HepG2 (cell line): ENCODE results near the gene S1PR2.

Experiments
- CBX5 ChIP-seq: sonication (generic); formaldehyde crosslinking; IDR thresholded peaks from 2 replicates; pipeline ENCODE4 v1.4.0; 2020; ENCODE audit warnings: missing genetic modification reagents, borderline replicate concordance
- CTCF ChIP-seq: sonication (generic); formaldehyde crosslinking; IDR thresholded peaks from 2 replicates; pipeline ENCODE4 v1.5.0; 2020; ENCODE audit warnings: mild to moderate bottlenecking, missing genetic modification reagents, moderate library complexity
- DNMT1 ChIP-seq: sonication (generic); formaldehyde crosslinking; IDR thresholded peaks from 2 replicates; pipeline ENCODE4 v1.5.1; 2020; ENCODE audit warnings: mild to moderate bottlenecking, missing genetic modification reagents
- GFI1 ChIP-seq: sonication (generic); formaldehyde crosslinking; IDR thresholded peaks from 2 replicates; pipeline ENCODE4 v1.5.0; 2020; ENCODE audit warnings: missing genetic modification reagents, mild to moderate bottlenecking, borderline replicate concordance
- GPN1 ChIP-seq: sonication (generic); formaldehyde crosslinking; IDR thresholded peaks from 2 replicates; pipeline ENCODE4 v1.5.1; 2020; ENCODE audit warnings: missing genetic modification reagents, borderline replicate concordance
- MAFF ChIP-seq: IDR thresholded peaks from 2 replicates; pipeline ENCODE4 v1.6.1; 2011; ENCODE audit warnings: low read depth, low read length, improper control_type of control experiment
- MAFK ChIP-seq, 2 experiments: IDR thresholded peaks in 1 of 2; conservative IDR thresholded peaks in 1 of 2; 2 replicates each; pipeline ENCODE4 v1.6.1; 2011; ENCODE audit warnings: improper control_type of control experiment in 2 of 2, low read length in 2 of 2
- NFIC ChIP-seq: IDR thresholded peaks from 2 replicates; pipeline ENCODE4 v1.6.1; 2012; ENCODE audit warnings: mild to moderate bottlenecking, low read length, inconsistent platforms
- TGIF2 ChIP-seq: IDR thresholded peaks from 2 replicates; pipeline ENCODE4 v1.6.1; 2016; ENCODE audit warnings: control low read depth, missing compliant biosample characterization
- TP53 ChIP-seq: sonication (generic); formaldehyde crosslinking; conservative IDR thresholded peaks from 2 replicates; pipeline ENCODE4 v1.4.0; 2020; ENCODE audit warnings: missing genetic modification reagents
- ZBTB34 ChIP-seq: sonication (generic); formaldehyde crosslinking; IDR thresholded peaks from 2 replicates; pipeline ENCODE4 v1.8.0; 2022; ENCODE audit warnings: mild to moderate bottlenecking, missing genetic modification reagents
- ZNF318 ChIP-seq: sonication (generic); formaldehyde crosslinking; IDR thresholded peaks from 2 replicates; pipeline ENCODE4 v1.4.0; 2020; ENCODE audit warnings: mild to moderate bottlenecking, missing genetic modification reagents
- ZNF460 ChIP-seq: sonication (generic); formaldehyde crosslinking; IDR thresholded peaks from 2 replicates; pipeline ENCODE4 v1.5.1; 2020; ENCODE audit warnings: missing genetic modification reagents, mild to moderate bottlenecking, borderline replicate concordance
- ZNF709 ChIP-seq: sonication (generic); formaldehyde crosslinking; IDR thresholded peaks from 2 replicates; pipeline ENCODE4 v1.5.0; 2020; ENCODE audit warnings: mild to moderate bottlenecking, missing genetic modification reagents

- TF ChIP-seq ZBTB34 (CRISPR knock-in tag) (no peak), CBX5 (CRISPR knock-in tag) (no peak), TP53 (no peak), NFIC (no peak), MAFF (no peak), CTCF (CRISPR knock-in tag) (no peak), ZNF318 (CRISPR knock-in tag) (no peak), MAFK (conservative IDR thresholded peaks at IDR 0.05 in 1 of 2, IDR thresholded peaks at IDR 0.05 in 1 of 2; ENCODE audit: low read length in 2 of 2) (no peak), DNMT1 (no peak), ZNF709 (CRISPR knock-in tag) (no peak), TGIF2 (CRISPR knock-in tag) (no peak), GFI1 (no peak), ZNF460 (CRISPR knock-in tag) (peak; percentile 38; the same call in 1 of the 2 replicates), GPN1 (CRISPR knock-in tag) (no peak)
Measured at GRCh38 chr19:10245189-10245939, 14.2 kb upstream of the S1PR2 start.
